Fibroblast of lung (primary cell): ENCODE results near the gene MSL3B.

ENCODE experiments used
- EZH2 ChIP-seq: IDR thresholded peaks from 2 replicates; pipeline ENCODE4 v1.5.1; 2012; ENCODE audit warnings: low read length, control low read depth, mild to moderate bottlenecking; ENCODE audit errors: missing control alignments
- TF ChIP-seq, protein P1 (sequence below), 2 donors: IDR thresholded peaks in 1 of 2; conservative IDR thresholded peaks in 1 of 2; 1 replicate in 1 of 2; 2 replicates in 1 of 2; pipeline ENCODE4 v1.5.1; 2011 to 2012; ENCODE audit warnings: low read length in 2 of 2, control low read depth in 1 of 2, inconsistent platforms in 1 of 2, low read depth in 1 of 2, mild to moderate bottlenecking in 1 of 2

DNA sequence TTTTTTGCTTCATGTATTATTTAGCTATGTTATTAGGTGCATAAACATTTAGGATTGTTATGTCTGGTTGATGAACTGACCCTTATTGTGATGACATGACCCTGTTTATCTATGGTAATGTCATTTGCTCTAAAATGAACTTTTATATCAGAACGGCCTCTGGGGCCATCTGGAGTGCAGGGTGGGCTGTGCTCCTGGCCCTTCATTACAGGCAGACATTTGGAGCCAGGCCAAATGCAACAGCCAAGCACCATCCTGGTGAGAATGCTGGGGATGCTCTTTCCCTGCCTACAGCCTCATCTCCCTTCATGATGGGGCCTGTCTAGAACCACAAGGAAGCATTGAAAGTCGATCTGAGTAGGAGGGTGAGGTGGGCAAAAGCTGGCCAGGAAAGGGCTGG, 51.9 kb downstream of the MSL3B start:
- TF ChIP-seq, protein P1, sequence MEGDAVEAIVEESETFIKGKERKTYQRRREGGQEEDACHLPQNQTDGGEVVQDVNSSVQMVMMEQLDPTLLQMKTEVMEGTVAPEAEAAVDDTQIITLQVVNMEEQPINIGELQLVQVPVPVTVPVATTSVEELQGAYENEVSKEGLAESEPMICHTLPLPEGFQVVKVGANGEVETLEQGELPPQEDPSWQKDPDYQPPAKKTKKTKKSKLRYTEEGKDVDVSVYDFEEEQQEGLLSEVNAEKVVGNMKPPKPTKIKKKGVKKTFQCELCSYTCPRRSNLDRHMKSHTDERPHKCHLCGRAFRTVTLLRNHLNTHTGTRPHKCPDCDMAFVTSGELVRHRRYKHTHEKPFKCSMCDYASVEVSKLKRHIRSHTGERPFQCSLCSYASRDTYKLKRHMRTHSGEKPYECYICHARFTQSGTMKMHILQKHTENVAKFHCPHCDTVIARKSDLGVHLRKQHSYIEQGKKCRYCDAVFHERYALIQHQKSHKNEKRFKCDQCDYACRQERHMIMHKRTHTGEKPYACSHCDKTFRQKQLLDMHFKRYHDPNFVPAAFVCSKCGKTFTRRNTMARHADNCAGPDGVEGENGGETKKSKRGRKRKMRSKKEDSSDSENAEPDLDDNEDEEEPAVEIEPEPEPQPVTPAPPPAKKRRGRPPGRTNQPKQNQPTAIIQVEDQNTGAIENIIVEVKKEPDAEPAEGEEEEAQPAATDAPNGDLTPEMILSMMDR (conservative IDR thresholded peaks at IDR 0.05 in 1 of 2, IDR thresholded peaks at IDR 0.05 in 1 of 2; ENCODE audit: low read depth in 1 of 2, low read length in 2 of 2), result no peak
- no peak for TF ChIP-seq EZH2
